KOPT-K1 (cell line): Measurements from ENCODE around the gene CCDC93.

Source experiments
- H3K27ac ChIP-seq: fragments of 200-600 bp; sonication (generic); 2 replicates; pipeline ENCODE4 v1.5.1; 2016; ENCODE audit warnings: antibody characterized with exemption, mild to moderate bottlenecking, low read depth, low read length; ENCODE audit not compliant: poor library complexity, severe bottlenecking
- H3K36me3 ChIP-seq: fragments of 200-600 bp; sonication (generic); 2 replicates; pipeline ENCODE4 v1.5.1; 2017; ENCODE audit warnings: antibody characterized with exemption, mild to moderate bottlenecking, low read length, moderate library complexity; ENCODE audit not compliant: insufficient read depth
- H3K9me3 ChIP-seq: fragments of 200-600 bp; sonication (generic); 2 replicates; pipeline ENCODE4 v1.5.1; 2017; ENCODE audit warnings: antibody characterized with exemption, low read length, mild to moderate bottlenecking; ENCODE audit not compliant: insufficient read depth, poor library complexity, severe bottlenecking

The CCDC93 gene

DNA sequence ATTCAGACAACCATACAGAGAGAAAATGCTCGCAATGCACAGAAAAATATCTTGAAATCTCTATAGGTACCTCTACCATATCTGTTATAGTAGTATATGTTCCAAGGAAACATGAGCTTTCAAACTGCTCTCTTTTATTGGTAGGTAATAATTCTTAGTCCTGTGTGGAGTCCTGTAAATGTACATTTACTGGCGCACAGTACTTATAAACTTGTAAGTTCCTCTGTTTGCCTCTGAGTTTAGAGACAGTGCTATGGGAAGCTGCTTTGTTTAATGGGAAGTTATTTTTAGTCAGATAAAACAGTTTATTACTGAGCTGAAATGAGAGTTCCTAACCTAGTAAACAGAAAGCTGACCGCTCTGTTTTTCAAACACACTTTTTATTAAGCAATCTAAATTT, 52.7 kb downstream of the CCDC93 start:
- Histone ChIP-seq H3K36me3 (peaks cover 90% of the 10 kb centered on the region), H3K27ac (no peak overlapping the region), H3K9me3 (no peaks in the 10 kb centered on the region)

DNA sequence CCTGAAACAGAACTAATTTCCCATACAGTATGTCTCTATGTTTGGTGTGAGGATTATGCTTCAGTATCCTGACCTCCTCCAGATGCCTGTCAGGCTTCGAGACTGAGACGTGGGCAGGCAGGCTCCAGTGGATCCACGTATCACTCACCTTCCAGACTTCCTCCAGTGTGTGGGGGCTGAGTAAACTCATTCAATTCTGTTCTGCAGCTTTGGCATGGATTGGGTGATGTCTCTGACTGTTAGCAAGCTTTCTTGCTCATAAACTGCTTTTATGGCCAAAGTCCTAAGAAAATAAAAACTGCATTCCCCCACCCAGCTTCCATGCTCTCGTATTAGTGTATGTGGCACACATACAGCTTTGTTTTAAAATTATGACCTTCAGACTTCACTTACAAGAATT, 53.6 kb downstream of the CCDC93 start:
- H3K36me3 ChIP-seq: peaks cover 93% of the 10 kb centered on the region
- no peaks in the 10 kb centered on the region for H3K9me3 ChIP-seq
- no peak overlapping the region for H3K27ac ChIP-seq

DNA sequence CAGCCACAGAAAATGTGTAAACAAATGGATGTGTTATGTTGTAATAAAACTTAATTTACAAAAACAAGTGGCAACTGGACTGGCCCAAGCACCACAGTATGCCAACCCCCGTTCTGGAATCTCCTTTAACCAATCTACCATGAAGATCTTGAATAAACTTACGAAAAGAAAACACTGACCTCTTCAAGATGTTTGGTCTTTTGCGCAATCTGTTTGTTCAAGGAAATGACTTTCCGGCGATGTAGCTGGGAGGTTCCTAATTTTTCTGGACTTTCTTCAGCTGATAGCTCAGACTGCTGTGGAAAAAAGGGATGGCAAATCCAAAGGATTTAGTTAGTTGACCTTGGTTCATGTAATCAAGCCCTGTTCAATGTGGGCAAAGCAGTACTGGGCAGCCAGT, 55.7 kb downstream of the CCDC93 start:
- no peaks in the 10 kb centered on the region for H3K9me3 ChIP-seq
- no peak overlapping the region for H3K27ac ChIP-seq
- H3K36me3 ChIP-seq: peaks cover 93% of the 10 kb centered on the region

DNA sequence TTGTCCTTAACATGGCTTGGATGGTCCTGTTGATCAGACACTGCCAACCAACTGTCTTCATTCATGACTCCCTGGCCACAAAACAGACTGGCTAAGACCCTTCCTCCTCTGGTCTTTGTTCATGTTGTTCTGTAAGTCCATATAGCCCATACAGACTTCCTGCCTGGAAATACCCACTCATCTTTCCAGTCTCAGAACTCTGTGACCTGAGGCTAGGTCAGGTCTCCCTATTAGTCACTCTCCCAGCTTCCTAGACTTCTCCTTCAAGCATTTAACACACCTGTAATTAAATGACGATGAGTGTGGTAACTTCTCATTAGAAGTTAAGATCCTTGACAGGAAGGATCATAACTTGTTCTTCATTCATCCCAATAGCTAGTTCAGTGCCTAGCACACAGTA, 56.3 kb downstream of the CCDC93 start:
- H3K9me3 ChIP-seq: no peaks in the 10 kb centered on the region
- peaks cover 90% of the 10 kb centered on the region for H3K36me3 ChIP-seq
- no peak overlapping the region for H3K27ac ChIP-seq

DNA sequence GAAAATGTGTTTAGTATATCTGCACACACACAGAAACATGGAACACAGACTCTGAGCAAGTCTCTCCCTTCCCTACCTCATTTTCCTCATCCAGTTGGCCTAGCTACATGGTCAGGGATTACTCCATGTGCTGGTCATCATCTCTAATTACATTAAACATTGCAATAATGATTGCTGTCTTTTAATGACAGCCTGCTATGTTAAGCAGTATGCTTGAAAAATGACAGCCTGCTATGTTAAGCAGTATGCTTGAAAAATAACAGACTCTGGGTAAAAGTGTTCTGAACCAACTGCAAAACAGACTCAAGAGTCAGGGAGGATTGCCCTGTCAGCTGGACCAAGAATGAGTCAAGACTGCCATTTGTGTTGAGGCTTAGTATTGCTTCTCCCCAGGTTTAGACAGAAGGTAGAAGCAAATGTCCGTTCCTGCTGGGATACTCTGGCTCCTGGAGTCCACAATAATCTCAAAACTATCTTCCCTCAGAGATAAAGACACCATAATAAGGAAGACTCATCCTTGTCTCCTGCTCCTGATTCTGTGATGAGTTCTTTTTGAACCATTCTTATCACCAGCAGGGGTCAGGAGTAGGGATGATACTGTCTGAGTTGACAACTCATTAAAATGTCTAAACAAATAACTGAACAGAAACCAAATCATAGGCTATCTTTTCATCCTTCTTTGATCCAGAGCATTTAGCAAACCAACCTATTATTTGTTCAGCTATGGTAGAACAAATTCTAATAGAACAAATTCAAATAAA, 57.7 kb downstream of the CCDC93 start:
- peaks cover 96% of the 10 kb centered on the region for H3K36me3 ChIP-seq
- no peak overlapping the region for H3K27ac ChIP-seq
- no peaks in the 10 kb centered on the region for H3K9me3 ChIP-seq

DNA sequence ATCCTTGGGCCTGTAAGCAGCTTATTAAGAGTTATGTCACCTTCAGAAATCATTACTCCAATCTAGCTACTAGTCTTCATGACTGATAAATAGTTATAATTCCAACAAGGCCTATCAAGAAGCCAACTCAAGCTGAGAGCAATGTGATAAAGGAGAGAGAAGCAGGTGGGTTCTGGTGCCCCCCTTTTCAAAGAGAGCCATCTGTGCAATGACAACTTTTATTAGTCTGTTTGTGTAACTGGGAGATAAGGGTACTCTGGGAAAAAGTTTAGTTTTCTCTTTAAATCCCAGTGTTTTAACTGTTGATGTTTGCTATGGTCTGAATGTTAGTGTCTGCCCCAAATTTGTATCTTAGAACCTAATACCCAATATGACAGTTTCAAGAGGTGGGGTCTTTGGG, 60.6 kb downstream of the CCDC93 start:
- Histone ChIP-seq H3K36me3 (peaks cover 96% of the 10 kb centered on the region), H3K27ac (no peak overlapping the region), H3K9me3 (no peaks in the 10 kb centered on the region)

DNA sequence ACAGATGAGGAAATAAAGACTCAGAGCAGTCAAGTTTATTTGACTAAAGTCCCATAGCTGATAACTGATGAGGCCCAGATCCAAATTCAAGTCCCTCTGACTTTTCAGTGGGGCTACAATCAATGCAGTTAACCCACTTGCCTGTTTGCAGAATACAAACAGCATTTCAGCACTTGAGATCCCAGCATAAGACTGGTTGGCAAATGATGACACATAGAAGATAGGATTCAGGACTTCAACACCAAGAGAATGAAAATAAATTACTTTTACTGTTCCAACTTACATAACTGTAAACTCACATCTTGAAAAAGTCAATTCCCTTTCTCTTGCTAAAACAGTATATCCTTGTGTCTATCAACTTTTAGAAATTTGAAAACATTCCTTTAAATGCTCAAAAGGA, 61.2 kb downstream of the CCDC93 start:
- H3K27ac ChIP-seq: no peak overlapping the region
- peaks cover 96% of the 10 kb centered on the region for H3K36me3 ChIP-seq
- H3K9me3 ChIP-seq: no peaks in the 10 kb centered on the region

DNA sequence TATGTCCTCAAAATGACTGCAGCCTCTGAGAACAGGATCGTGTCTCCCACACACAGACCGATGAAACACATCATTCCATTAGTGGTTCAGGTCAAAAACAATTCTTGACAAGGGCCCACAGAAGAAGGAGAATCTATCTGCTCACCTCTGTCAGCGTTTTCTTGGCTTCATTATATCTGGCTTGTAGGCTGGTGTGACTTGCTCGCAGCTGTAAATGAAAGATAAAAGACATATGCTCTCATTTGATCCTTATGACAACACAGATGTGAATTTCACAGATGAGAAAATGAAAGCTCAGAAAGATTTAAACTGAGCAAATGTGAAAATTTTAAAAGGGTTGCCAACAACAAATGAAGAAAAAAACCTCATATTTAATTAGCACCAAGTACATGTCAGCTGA, 61.6 kb downstream of the CCDC93 start:
- peaks cover 96% of the 10 kb centered on the region for H3K36me3 ChIP-seq
- H3K27ac ChIP-seq: no peak overlapping the region
- H3K9me3 ChIP-seq: no peaks in the 10 kb centered on the region

DNA sequence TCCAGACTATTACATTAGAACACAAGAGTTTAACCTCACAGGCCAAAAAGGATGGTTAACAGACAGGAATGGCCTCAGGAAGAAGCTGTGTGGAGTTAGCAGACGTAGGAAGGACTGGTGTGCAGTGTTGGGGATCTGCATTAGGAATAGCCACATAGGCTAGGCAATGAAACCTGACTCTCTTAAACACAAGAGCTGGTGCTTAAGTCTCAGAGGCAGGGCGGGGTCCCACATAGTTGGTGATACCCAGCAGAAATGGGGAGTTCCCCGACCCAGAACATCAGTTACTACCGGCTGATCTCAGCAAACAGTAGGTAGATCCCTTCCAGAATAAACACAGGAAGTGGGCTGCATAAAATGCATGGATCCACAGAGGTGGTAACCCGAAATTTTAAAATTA, 64.1 kb downstream of the CCDC93 start:
- Histone ChIP-seq H3K9me3 (no peaks in the 10 kb centered on the region), H3K36me3 (peaks cover 97% of the 10 kb centered on the region), H3K27ac (no peak overlapping the region)

DNA sequence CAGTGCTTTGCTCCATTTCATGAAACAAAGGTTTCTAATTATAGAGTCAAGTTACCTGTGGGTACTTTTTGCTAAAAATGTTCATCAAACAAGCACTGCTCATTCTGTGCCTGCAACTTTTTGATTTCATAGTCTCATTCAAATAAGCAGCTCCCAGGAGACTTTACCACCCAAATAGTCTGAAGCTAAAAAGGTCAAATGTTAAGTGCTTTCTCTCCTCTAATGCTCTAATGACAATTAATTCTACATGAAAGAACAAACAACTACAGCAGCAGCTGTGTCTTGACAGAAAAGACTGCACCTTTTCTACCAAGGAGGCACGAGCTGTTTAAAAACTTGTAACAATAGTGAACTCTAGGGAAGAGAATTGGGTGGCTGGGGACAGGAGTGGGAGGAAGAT, 65.3 kb downstream of the CCDC93 start:
- Histone ChIP-seq H3K27ac (no peak overlapping the region), H3K9me3 (no peaks in the 10 kb centered on the region), H3K36me3 (peaks cover 97% of the 10 kb centered on the region)

DNA sequence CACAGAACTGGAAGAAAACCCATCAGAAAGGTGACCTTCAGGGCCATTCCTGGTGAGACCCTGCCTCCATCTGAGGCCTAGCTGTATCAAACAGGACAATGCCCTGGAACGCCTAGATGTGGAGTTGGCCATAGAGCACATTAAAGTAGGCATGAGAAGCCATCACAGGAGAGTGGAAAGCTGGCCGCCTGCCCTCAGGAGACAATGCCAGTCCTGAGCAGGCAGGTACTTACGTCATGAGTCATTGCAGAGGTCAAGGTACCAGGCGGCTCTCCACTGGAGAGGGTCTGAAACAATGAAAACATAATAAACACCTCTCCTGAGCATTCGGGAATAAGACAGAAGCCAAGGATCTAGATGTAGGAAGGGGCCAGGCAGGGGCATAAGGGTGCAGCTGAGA, 68.6 kb downstream of the CCDC93 start:
- Histone ChIP-seq H3K27ac (no peak overlapping the region), H3K9me3 (no peaks in the 10 kb centered on the region), H3K36me3 (peaks cover 100% of the 10 kb centered on the region)

DNA sequence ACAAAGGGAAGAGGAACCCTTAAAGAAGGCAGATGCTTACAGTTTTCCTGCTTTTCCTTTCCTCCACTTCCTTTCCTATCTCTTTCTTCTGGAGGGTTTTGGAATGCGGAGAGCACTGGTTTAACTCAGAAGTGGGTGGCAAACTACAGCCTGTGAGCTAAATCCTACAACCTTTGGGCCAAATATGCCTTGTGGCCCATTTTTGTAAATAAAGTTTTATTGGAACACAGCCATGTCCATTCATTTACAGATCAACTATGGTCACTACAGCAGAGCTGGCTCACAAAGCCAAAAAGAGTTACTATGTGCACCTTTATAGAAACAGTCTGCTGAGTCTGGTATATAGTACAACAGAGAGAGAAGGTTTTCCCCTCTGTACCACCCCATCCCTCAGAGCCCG, 69.1 kb downstream of the CCDC93 start:
- Histone ChIP-seq H3K36me3 (peaks cover 100% of the 10 kb centered on the region), H3K9me3 (no peaks in the 10 kb centered on the region), H3K27ac (no peak overlapping the region)

DNA sequence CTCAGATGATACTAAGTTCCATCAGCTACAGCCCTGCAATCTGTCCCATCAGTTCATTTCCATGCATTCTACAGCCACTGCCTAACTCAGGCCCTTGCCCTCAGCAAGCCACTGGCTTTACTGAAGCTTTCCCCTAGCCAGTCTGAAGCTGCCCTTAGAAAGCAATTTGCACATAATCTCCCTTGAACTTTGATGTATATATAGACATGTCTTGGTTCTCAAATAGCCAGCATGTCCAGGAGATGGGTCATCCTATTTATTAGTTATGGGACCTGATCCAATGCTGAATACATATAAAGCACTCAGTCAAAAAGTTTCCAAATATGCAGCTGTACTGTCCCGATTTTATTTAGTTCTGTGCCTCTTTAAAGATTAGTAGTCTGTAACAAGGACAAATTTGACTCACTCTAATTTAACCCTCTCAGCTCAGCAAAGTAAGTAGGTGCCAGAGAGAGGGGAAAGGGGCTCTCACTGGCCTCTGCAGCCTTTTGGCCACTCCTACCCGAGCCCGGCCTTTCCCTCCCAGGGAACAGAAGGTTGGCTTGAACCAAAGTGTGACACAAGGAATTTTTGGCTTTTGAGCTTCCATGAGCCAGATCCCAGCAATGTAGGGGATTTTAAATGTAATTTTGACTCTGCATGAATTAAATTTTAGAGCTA, 70.7 kb downstream of the CCDC93 start:
- Histone ChIP-seq H3K27ac (no peak overlapping the region), H3K36me3 (peaks cover 99% of the 10 kb centered on the region)

DNA sequence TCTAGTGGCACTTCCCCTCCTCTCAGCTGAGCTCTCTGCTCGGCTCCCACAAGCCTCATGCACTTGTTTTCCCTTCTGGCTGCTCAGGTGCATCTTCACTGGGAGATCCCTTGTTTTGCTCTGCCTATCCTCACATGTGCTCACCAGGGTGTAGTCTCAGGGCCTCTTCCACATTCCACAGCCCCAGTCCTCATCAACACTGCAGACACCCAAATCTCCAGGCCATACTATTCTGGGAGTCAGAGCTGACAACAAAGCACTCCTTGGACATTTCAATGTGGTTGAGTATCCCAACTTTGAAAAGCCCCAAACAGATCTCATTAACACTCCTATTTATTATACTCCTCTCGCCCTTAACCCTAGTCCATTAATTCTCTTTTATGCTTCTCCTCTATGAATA, 71.3 kb downstream of the CCDC93 start:
- peaks cover 99% of the 10 kb centered on the region for H3K36me3 ChIP-seq
- no peak overlapping the region for H3K27ac ChIP-seq
- H3K9me3 ChIP-seq: no peaks in the 10 kb centered on the region

More for the DNA sequence above, 70.7 kb downstream of the CCDC93 start:
- H3K9me3 ChIP-seq: no peaks in the 10 kb centered on the region

DNA sequence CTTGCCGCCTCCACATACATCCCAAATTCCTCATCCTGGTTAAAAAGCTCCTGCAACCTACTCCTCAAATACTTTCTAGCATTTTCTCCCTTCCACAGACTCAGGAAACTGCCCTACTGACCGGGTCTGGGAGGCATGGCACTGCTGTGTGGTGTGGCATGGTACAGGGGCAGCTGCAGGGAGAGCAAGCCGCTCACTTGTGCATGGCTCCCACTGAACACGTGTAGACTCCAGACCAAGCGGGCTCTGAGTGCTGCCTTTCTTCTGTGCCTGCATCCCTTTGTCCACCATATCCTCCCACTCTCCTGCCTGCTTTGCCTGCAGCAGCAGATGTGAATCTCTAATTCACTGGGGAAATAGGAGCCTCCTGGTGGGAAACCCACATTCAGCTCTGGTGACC, 72.2 kb downstream of the CCDC93 start:
- no peaks in the 10 kb centered on the region for H3K9me3 ChIP-seq
- peaks cover 99% of the 10 kb centered on the region for H3K36me3 ChIP-seq
- no peak overlapping the region for H3K27ac ChIP-seq

DNA sequence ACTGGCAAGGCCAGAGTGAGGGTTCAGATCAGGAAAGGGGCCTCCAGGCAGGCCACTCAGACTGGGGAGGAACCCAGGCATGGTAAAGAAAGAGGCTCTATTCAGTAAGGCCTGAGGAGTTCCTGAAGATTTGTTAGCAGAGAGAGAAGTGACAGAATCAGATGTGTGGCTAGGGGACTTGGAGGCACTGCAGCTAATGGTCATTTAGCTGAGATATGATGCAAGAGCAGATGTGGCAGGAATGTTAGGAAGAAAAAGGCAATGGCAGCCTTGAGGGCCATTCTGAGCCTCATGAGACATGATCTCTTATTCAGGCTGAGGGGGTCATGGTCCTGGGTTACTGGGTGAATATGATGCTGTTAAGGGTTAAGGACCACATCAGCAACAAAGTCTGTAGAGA, 73.4 kb downstream of the CCDC93 start:
- Histone ChIP-seq H3K27ac (no peak overlapping the region), H3K9me3 (no peaks in the 10 kb centered on the region), H3K36me3 (peaks cover 99% of the 10 kb centered on the region)
